ENCODE data around the gene ATG7. TPM values are rescaled to one million over a fixed set of nuclear protein-coding genes. Genes with fewer than 3 reads are reported as not detected.

The ATG7 gene
- total RNA-seq, 1 experiment from 2014 or later, result 56.1 TPM

DNA sequence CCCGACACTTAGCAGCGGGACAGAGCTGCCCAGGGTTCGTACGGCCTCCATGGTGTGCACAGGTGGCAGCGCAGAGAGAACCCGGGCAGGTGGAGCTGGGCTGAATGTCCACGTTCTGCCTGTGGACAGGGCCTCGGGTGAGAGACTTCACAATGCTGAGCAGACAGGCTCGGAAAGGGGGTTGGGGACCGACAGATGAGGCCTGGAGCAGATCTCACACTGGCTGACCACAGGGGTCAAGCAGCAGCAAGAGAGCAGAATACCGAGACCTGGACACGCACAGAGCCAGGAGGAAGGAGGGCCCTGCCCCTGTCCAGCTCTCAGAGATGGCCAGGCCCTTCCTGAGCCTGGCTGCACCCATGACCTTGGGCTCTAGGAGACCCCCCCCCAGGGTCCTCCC, 288.5 kb downstream of the ATG7 start:
- intact Hi-C loops (cut with micrococcal nuclease; ENCODE audit: unreplicated experiment), result no loop called here
- CTCF ChIA-PET, result no interaction called here
- POLR2A ChIA-PET (ENCODE audit: unreplicated experiment), result no interaction called here

DNA sequence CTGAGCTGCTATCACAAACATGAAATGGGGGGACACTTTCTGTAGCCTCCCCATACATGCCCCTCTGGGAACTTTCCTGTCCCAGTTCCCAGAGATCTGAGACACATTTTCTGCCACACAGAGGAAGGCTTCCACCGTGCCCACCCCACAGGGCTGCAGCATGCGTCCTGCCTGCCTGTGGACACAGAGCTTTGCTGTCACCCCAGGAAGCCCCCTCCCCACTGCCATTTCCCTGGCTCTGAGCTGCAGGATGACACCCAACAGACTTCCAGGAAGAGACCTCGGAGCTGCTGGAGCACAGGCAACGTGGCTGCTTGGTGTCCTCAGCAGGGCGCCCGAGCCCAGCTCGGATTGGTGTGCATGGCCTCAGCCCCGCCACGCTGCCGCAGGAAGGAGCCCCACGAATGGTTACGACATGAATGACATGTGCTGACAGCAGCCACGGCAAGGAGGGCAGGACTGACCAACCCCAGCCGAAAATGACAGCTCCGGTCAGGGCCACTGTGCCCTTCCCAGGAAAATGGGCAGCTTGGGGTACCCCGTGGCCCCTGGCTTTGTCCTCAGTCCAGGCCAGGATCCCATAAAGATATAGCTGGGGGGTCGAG, 290.2 kb downstream of the ATG7 start:
- H3K9me3 ChIP-seq (ENCODE audit: insufficient read depth, low read depth), result no peaks in the 10 kb centered on the region
- BruUV-seq (replicated peaks), result no TSS peak
- H3K4me3 ChIP-seq, result no peak overlapping the region
- no peak overlapping the region for H3K4me2 ChIP-seq
- POLR2A ChIA-PET (ENCODE audit: unreplicated experiment), result no interaction called here
- no peak for TF ChIP-seq EZH2 (IDR thresholded peaks at IDR 0.05; ENCODE audit: low read depth)
- TF ChIP-seq, protein P1, sequence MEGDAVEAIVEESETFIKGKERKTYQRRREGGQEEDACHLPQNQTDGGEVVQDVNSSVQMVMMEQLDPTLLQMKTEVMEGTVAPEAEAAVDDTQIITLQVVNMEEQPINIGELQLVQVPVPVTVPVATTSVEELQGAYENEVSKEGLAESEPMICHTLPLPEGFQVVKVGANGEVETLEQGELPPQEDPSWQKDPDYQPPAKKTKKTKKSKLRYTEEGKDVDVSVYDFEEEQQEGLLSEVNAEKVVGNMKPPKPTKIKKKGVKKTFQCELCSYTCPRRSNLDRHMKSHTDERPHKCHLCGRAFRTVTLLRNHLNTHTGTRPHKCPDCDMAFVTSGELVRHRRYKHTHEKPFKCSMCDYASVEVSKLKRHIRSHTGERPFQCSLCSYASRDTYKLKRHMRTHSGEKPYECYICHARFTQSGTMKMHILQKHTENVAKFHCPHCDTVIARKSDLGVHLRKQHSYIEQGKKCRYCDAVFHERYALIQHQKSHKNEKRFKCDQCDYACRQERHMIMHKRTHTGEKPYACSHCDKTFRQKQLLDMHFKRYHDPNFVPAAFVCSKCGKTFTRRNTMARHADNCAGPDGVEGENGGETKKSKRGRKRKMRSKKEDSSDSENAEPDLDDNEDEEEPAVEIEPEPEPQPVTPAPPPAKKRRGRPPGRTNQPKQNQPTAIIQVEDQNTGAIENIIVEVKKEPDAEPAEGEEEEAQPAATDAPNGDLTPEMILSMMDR (conservative IDR thresholded peaks at IDR 0.05), result no peak
- no peaks in the 10 kb centered on the region for H3K9me2 ChIP-seq (ENCODE audit: insufficient read depth)
- H3F3A ChIP-seq (ENCODE audit: insufficient read depth, low read depth), result peaks cover 13% of the 10 kb centered on the region; the same call in 1 of the 2 replicates
- no peak overlapping the region for H3K27ac ChIP-seq
- CTCF ChIA-PET, result no interaction called here
- H3K4me1 ChIP-seq (replicated peaks; ENCODE audit: insufficient read depth), result peaks cover 2% of the 10 kb centered on the region; the same call in 1 of the 2 replicates
- H3K79me2 ChIP-seq (ENCODE audit: low read depth), result peaks cover 17% of the 10 kb centered on the region
- no peak overlapping the region for H2AFZ ChIP-seq
- H3K27me3 ChIP-seq (ENCODE audit: insufficient read depth, low read depth), result no peaks in the 10 kb centered on the region
- no peaks in the 10 kb centered on the region; the same call in 1 of the 2 replicates for H3K36me3 ChIP-seq (ENCODE audit: low read depth)
- H4K20me1 ChIP-seq (ENCODE audit: insufficient read depth), result peaks cover 62% of the 10 kb centered on the region
- intact Hi-C loops (cut with micrococcal nuclease; ENCODE audit: unreplicated experiment), result no loop called here
- no peak for DNase-seq

More for the DNA sequence above, 288.5 kb downstream of the ATG7 start:
- peaks cover 4% of the 10 kb centered on the region; the same call in 1 of the 2 replicates for H3K36me3 ChIP-seq (ENCODE audit: low read depth)
- TF ChIP-seq EZH2 (IDR thresholded peaks at IDR 0.05; ENCODE audit: low read depth), result no peak
- TF ChIP-seq, protein P1 (conservative IDR thresholded peaks at IDR 0.05), result no peak
- H3K27me3 ChIP-seq (ENCODE audit: insufficient read depth, low read depth), result no peaks in the 10 kb centered on the region
- peaks cover under 1% of the 10 kb centered on the region; the same call in 1 of the 2 replicates for H3K79me2 ChIP-seq (ENCODE audit: low read depth)
- H2AFZ ChIP-seq, result no peak overlapping the region
- DNase-seq, result no peak
- BruUV-seq (replicated peaks), result no TSS peak
- no peaks in the 10 kb centered on the region for H3K4me1 ChIP-seq (replicated peaks; ENCODE audit: insufficient read depth)
- H3K9me3 ChIP-seq (ENCODE audit: insufficient read depth, low read depth), result no peaks in the 10 kb centered on the region
- H3K4me3 ChIP-seq, result no peak overlapping the region
- peaks cover 66% of the 10 kb centered on the region for H4K20me1 ChIP-seq (ENCODE audit: insufficient read depth)
- H3F3A ChIP-seq (ENCODE audit: insufficient read depth, low read depth), result peaks cover 24% of the 10 kb centered on the region; the same call in 1 of the 2 replicates
- no peak overlapping the region for H3K4me2 ChIP-seq
- H3K9me2 ChIP-seq (ENCODE audit: insufficient read depth), result no peaks in the 10 kb centered on the region
- H3K27ac ChIP-seq, result no peak overlapping the region

DNA sequence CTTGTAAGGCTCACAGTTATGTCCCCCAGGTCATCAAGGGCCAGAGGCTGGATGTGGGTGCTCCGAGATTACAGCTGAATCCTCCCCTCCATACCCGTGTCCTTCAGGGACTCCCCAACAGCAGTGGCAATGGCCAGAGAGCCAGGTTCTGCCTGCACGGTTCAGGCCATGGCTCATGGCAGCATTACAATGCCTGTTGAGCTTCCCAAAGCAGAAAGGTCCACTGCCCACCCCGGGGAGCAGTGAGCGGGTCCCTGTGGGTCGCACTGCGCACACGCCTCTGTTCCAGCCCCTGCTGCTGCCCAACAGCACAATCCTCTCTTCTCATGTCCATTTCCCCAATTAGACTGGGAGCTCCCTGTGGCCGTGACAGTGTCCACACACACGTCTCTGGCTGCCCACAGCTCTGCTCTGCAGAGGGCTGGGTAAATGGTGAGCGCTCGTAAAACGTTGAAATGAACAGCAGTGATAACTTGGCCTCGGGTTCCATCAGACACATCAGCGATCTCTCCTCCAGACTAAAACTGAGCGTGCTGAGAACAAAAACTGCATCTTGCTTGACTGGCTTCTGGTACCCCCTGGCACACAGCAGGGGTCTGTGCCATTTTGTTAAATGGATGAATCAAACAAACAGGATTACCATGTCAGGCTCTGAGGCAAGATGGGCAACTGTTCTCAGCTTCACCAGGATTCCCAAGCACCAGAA, 291.1 kb downstream of the ATG7 start:
- intact Hi-C loops (cut with micrococcal nuclease; ENCODE audit: unreplicated experiment), result no loop called here
- no peaks in the 10 kb centered on the region; the same call in 1 of the 2 replicates for H3K36me3 ChIP-seq (ENCODE audit: low read depth)
- BruUV-seq (replicated peaks), result no TSS peak
- H4K20me1 ChIP-seq (ENCODE audit: insufficient read depth), result peaks cover 64% of the 10 kb centered on the region
- no peak overlapping the region for H3K4me2 ChIP-seq
- ChIA-PET POLR2A (ENCODE audit: unreplicated experiment) (no interaction called here), CTCF (no interaction called here)
- no peaks in the 10 kb centered on the region for H3K9me2 ChIP-seq (ENCODE audit: insufficient read depth)
- H2AFZ ChIP-seq, result no peak overlapping the region
- no peak for DNase-seq
- H3F3A ChIP-seq (ENCODE audit: insufficient read depth, low read depth), result peaks cover 13% of the 10 kb centered on the region
- H3K4me3 ChIP-seq, result no peak overlapping the region
- peaks cover 11% of the 10 kb centered on the region for H3K4me1 ChIP-seq (replicated peaks; ENCODE audit: insufficient read depth)
- H3K9me3 ChIP-seq (ENCODE audit: insufficient read depth, low read depth), result no peaks in the 10 kb centered on the region
- H3K27ac ChIP-seq, result no peak overlapping the region
- H3K27me3 ChIP-seq (ENCODE audit: insufficient read depth, low read depth), result no peaks in the 10 kb centered on the region
- TF ChIP-seq EZH2 (IDR thresholded peaks at IDR 0.05; ENCODE audit: low read depth), result no peak
- TF ChIP-seq, protein P1 (conservative IDR thresholded peaks at IDR 0.05), result no peak
- H3K79me2 ChIP-seq (ENCODE audit: low read depth), result peaks cover 21% of the 10 kb centered on the region

Measured in PC-9 (cell line).